HUDEP-2 (cell line): Measurements from ENCODE around the gene CYB561.

ENCODE experiments used
- DNase-seq, 76 experiments: peaks; one replicate each; lab custom pipeline; 2025; ENCODE audit not compliant: unreplicated experiment in 76 of 76; lab: John Stamatoyannopoulos, UW

The CYB561 gene

DNA sequence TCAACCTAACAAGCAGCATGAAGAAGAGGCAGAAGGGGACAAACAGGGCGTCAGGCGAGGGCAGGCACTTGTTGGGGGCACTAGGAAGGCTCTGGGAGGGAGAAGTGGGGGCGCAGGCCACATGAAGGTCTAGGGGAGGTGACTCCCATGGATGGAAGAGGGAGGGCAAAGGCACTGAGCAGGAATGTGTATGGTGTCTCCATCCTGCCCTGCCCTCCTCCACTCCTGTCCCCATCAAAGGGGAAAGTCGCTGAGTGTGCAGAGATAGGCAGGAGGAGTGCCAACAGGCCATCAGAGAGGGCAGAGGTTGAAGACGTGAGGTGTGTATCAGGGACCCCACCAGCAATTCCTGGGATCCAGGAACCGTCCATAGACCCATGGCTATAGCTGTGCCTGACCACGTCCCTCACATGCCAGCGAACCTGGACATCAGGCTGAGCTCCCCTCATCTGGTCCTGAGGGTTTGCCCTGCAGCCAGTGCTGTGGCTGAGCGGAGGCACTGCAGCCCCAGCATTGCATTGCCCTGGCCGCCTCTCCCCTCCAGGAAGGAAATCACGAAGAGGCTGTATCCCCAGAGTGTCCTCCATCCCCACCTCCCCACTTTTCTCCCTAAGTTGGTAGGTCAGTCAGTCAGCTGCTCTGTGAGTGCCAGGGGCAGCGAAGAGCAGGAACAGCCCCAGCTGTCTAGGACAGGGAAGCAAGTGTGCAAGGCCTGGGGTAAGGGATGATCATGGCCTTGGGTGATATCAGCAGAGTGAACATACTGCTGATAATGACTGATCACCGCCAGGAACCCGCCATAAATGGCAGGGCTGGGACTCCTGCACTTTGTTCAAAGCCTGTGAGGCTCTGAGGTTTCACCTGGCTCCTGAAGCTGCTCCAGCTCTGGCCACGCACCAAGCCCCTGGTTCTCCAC lies 6.2 kb upstream of the CYB561 start:
- peak in 1 of 76 experiments; percentile 2 for DNase-seq

DNA sequence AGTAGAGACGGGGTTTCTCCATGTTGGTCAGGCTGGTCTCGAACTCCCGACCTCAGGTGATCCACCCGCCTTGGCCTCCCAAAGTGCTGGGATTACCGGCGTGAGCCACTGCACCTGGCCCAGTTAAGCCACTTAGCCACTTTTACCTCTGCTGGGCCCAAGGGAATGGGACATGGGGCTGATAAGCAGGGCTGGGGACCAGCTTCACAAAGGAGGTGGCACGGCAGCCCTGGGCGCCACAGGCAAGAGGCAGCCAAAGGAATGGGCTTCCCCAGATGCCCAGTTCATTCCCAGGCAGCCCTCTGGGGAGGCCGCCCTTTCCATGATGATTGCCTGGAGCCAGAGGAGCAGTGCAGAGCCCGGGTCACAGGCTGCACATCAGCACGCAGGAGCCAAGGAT lies 5.0 kb upstream of the CYB561 start:
- no peak for DNase-seq

- DNase-seq = no peak
Measured at GRCh38 chr17:63450551-63450950, 4.4 kb upstream of the CYB561 start.

DNA sequence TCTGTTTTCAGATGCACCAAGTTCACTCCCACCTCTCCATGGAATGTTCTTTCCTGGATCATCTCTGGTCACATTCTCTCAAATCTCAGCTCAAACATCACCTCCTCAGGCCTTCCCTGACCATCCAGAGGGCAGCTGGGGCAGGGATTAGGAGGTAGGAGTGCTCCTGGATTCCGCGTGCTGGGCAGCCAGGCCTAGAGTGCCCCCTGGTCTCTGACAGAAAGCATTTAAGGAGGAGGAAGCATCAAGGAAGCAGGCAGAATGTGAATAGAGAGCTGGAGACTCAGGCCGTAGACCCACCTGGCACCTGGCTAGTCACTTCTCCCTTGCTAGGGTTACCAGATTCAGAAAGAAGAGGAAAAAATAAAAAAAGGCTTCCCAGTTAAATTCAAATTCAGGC lies 2.5 kb upstream of the CYB561 start:
- no peak for DNase-seq

DNA sequence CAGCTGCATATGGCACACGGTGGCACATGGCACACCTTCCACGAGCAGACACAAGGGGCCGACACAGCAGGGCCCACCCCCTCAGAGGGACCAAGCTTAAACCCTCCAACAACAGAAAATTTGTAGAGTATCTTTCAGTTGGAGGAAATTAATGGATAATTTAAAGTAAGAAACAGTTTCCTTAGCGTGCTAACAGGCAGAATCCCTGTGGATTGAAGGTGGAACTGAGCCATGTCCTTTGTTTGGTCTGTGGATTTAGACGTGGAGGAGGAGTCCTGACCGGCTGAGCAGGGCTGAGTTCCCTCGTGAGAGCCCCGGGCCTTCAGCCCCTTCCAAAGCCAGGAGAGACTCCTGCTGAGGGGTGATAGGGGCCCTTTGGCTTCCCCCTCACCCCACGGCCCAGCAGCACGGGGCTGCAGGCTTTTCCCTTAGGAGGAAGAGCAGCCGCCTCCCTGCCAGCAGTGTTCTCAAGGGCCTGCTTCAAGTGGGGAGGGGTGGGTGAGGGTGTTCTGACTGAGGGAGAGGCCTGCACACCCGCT lies 1.4 kb upstream of the CYB561 start:
- DNase-seq = peak in 5 of 76 experiments; percentile 33 to 54 (median 38)

DNA sequence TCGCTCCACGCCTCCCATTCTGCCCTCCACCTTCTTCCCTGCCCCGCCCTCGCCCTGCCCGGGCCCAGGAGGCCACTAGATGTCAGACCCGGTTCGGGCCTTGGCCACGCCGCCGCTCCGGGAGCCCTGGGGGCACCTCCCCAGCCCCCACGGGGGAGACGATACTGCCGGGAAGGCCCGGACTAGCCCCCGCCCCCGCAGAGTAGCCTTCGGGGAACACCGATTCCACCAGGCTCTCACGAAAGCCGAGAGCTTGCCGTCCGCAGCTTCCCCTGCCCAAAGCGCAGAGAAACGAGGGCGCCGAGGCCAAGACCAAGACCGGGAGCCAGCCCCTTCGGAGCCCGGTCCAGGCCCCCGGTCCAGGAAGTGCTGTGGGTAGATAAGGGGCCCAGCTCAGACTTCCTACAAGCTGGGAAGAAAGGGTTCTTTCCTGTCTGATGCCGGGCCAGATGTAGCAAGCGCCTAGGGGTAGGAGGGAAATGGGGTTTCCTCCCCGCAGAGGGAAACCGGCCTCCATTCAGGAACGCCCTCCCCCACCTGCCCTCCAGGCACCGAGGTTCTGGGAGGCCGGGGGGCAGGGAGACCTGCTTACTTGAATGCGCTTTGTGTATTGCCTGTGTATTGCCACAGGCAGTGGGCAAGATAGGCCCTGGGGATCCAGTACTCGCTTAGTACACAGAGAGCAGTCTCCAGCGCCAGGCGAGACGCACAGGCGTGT lies 806 bp upstream of the CYB561 start:
- peak in 65 of 76 experiments; percentile 14 to 89 (median 59) for DNase-seq

DNA sequence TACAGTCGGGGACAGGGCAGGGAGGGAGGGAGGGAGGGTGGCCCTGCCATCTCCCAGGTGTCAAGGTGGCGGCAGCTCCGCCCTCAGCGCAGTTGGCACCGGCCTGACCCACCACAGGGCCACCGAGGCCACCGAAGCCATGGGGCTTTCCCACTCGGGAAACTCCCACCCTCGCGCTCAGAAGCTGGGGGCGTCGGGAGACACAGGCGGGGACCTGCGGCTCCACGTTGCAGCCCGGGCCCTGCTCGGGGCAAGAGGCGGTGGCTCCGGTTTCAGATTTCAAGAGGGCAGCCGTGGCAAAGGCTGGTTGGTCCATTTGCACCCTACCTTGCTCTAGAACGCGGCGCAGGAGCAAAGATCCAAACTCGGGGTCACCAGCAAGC lies 544 bp downstream of the CYB561 start:
- DNase-seq = peak in 5 of 76 experiments; percentile 33 to 56 (median 45)

DNA sequence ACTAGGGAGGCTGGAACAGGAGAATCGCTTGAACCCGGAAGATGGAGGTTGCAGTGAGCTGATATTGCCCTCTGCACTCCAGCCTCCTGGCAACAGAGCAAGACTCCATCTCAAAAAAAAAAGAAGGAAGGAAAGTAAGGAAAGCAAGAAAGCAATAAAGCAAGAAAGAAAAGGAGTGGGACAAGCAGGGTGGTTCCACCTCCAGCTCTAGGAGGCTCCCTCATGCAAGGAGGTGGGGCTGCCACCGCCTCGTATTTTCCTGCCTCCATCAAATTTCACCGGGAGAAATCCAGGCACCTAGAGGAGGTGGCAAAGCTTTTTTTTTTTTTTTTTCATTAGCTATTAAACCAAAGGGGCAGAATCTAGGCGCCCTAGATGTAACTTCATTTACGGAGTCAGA lies 1.0 kb downstream of the CYB561 start:
- DNase-seq = no peak

GRCh38 chr17:63444457-63444856 lies 1.6 kb downstream of the CYB561 start:
- DNase-seq = no peak

DNA sequence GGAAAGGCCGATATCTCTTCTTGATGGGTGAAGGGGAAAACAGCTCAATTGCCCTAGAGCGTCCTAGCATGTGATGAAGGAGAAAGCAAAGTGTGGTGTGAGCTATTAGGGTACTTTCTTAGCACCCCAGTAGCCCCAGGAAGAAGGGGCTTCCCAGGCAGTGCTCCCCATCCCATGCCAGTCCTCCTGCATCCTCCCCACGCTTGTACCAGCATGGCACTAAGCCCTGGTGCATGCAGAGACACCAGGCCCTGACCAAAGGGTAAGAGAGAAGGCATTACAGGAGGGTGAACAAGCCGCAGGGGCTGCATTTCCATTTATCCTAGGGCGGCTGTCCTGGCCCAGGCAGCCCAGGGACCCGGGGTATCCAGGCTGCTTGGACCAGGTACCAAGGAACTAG lies 3.1 kb downstream of the CYB561 start:
- DNase-seq = no peak

GRCh38 chr17:63442549-63443035 lies 3.5 kb downstream of the CYB561 start:
- DNase-seq = peak in 13 of 76 experiments; percentile 3 to 46 (median 12)

- DNase-seq = no peak
Measured at GRCh38 chr17:63442074-63442473, 4.0 kb downstream of the CYB561 start.

DNA sequence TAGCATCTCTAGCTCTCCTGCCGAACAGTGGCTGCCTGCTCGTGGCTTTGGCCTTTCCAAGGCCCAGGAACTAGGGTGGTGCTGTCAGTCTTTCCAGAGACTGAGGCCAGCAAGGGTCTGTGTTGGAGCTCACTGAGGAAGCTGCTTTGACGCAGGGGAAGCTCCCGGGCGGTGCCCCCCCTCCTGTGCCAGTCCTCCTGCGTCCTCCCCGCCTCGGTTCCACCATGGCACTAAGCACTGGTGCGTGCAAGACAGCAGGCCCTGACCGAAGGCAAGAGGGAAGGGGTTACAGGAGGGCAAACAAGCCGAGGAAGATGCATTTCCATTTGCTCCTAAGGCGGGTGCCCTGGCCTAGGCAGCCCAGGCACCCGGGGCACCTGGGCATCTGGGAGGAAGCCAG lies 4.5 kb downstream of the CYB561 start:
- no peak for DNase-seq

- DNase-seq = no peak
Measured at GRCh38 chr17:63440770-63441335, 5.3 kb downstream of the CYB561 start.

- no peak for DNase-seq
Measured at GRCh38 chr17:63440127-63440769, 5.9 kb downstream of the CYB561 start.

DNA sequence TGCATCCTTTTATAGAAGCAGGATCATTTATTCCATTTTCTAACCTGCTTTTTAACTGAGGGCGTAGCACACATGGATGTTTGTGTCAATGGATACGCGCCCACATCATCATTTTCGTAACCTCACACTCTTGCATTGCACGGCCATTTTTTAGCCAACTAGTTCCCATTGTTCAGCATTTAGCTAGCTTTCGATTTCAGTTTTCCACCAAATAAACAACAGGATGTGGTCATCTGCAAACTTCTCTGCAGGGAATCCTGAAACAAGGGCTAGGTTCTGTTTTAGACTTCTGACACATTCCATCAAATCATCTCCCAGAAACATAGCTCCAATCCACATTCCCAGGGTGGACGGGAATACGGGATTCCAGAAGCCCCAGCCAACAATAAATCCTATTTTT lies 6.4 kb downstream of the CYB561 start:
- DNase-seq = no peak

- no peak for DNase-seq
Measured at GRCh38 chr17:63438092-63439051, 7.7 kb downstream of the CYB561 start.

GRCh38 chr17:63437287-63438091 lies 8.6 kb downstream of the CYB561 start:
- no peak for DNase-seq
